GM13976 (cell line): ENCODE results near the gene TBC1D1.

Experiments
- DNase-seq: peaks from one replicate; pipeline ENCODE4 v3.0.0; 2012; ENCODE audit warnings: low spot score
- CTCF ChIP-seq: IDR thresholded peaks from 2 replicates; pipeline ENCODE4 v1.5.1; 2012; ENCODE audit warnings: borderline replicate concordance, mild to moderate bottlenecking; ENCODE audit not compliant: insufficient read depth; ENCODE audit errors: extremely low read depth, missing control alignments, control extremely low read depth
- in situ Hi-C: fragments of 300-500 bp; cut with MboI; formaldehyde crosslinking; loops from one replicate; pipeline ENCODE4 v1.12.0; 2022; ENCODE audit warnings: low sequenced_read_pairs, mixed read lengths, inconsistent platforms; ENCODE audit not compliant: unreplicated experiment

The TBC1D1 gene

GRCh38 chr4:38001927-38002326 is 111.0 kb downstream of the TBC1D1 start:
- in situ Hi-C loops: no loop called here
- TF ChIP-seq CTCF: no peak
- no peak for DNase-seq

GRCh38 chr4:38002451-38003071 is 111.7 kb downstream of the TBC1D1 start:
- no peak for TF ChIP-seq CTCF
- in situ Hi-C loops: no loop called here
- DNase-seq: no peak

- no peak for DNase-seq
- no peak for TF ChIP-seq CTCF
- in situ Hi-C loops: no loop called here
Measured at GRCh38 chr4:38003102-38003501, 112.2 kb downstream of the TBC1D1 start.

- no peak for TF ChIP-seq CTCF
- in situ Hi-C loops: no loop called here
- no peak for DNase-seq
Measured at GRCh38 chr4:38003628-38004027, 112.7 kb downstream of the TBC1D1 start.

- no peak for TF ChIP-seq CTCF
- in situ Hi-C loops: no loop called here
- no peak for DNase-seq
Measured at GRCh38 chr4:38004062-38004461, 113.2 kb downstream of the TBC1D1 start.

GRCh38 chr4:38004887-38005286 is 114.0 kb downstream of the TBC1D1 start:
- TF ChIP-seq CTCF: no peak
- in situ Hi-C loops: no loop called here
- no peak for DNase-seq

- no peak for TF ChIP-seq CTCF
- no peak for DNase-seq
- in situ Hi-C loops: no loop called here
Measured at GRCh38 chr4:38005637-38006036, 114.8 kb downstream of the TBC1D1 start.
